Stimulated activated naive CD8-positive, alpha-beta T cell treated with anti-CD3 and anti-CD28 coated beads, Interleukin-15, Interleukin-2, amounts not matched to agents 100 ng/mL and 50 ng/mL, for 24 hours (primary cell): ENCODE data around the gene TCN1.
"Not testable (repeated sequence)": the region's sequence is repeated elsewhere in the genome, so short reads cannot be mapped to it uniquely, and the experiment has no call there.

Experiments
- H3K27ac Mint-ChIP-seq: one replicate; pipeline ENCODE4 v1.8.0; 2021; ENCODE audit warnings: mild to moderate bottlenecking, mixed read lengths
- H3K27me3 Mint-ChIP-seq: one replicate; pipeline ENCODE4 v1.8.0; 2021; ENCODE audit warnings: mixed read lengths
- H3K36me3 Mint-ChIP-seq: one replicate; pipeline ENCODE4 v1.8.0; 2021; ENCODE audit warnings: low read depth, mixed read lengths
- H3K4me1 Mint-ChIP-seq: one replicate; pipeline ENCODE4 v1.8.0; 2021; ENCODE audit warnings: low read depth, mixed read lengths
- H3K4me3 Mint-ChIP-seq: one replicate; pipeline ENCODE4 v1.8.0; 2021; ENCODE audit warnings: mild to moderate bottlenecking, mixed read lengths
- H3K9me3 Mint-ChIP-seq: one replicate; pipeline ENCODE4 v1.8.0; 2021; ENCODE audit warnings: mixed read lengths

TCN1 gene, protein sequence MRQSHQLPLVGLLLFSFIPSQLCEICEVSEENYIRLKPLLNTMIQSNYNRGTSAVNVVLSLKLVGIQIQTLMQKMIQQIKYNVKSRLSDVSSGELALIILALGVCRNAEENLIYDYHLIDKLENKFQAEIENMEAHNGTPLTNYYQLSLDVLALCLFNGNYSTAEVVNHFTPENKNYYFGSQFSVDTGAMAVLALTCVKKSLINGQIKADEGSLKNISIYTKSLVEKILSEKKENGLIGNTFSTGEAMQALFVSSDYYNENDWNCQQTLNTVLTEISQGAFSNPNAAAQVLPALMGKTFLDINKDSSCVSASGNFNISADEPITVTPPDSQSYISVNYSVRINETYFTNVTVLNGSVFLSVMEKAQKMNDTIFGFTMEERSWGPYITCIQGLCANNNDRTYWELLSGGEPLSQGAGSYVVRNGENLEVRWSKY

DNA sequence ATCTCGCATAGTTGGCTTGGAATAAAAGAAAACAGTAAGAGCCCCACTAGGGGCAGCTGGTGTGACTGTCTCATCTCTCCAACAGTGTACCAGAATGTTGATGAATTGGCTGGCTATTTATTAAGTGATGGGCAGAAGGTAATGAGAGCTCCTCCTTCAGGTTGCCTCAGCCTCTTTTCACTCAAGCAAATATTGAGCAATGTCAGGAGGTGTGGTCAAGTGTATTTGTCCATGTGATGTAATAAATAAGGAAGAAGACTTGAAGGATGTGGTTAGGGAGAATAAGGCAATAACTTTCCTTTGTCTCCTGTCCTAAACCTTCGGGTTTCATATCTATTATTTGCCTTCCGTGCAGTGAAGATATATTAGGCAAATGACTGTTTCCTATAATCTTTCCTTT lies at the start of gene TCN1:
TCN1 (minus strand) TSS at position 91 of the 400 bp plus-strand sequence; CDS start at position 74, 17 bp downstream.
- Mint-ChIP-seq H3K4me1 (peaks cover 10% of the 10 kb centered on the region), H3K27ac (no peak within 1 kb of the TSS), H3K27me3 (peaks cover 34% of the 10 kb centered on the region), H3K9me3 (peaks cover 20% of the 10 kb centered on the region), H3K4me3 (no peak within 1 kb of the TSS), H3K36me3 (peaks cover 5% of the 10 kb centered on the region)

DNA sequence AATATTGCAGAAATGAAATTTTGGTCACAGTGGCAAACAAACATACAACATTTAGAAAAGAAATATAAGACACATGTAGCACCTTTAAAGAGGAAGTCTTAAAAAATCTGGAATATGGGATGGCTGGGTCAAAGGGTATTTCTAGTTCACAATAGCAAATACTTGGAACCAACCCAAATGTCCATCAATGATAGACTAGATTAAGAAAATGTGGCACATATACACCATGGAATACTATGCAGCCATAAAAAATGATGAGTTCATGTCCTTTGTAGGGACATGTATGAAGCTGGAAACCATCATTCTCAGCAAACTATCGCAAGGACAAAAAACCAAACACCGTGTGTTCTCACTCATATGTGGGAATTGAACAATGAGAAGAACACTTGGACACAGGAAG lies 37.3 kb upstream of the TCN1 start:
- not testable (repeated sequence) for H3K36me3 Mint-ChIP-seq, H3K4me3 Mint-ChIP-seq, H3K9me3 Mint-ChIP-seq, H3K27me3 Mint-ChIP-seq, H3K4me1 Mint-ChIP-seq, H3K27ac Mint-ChIP-seq

DNA sequence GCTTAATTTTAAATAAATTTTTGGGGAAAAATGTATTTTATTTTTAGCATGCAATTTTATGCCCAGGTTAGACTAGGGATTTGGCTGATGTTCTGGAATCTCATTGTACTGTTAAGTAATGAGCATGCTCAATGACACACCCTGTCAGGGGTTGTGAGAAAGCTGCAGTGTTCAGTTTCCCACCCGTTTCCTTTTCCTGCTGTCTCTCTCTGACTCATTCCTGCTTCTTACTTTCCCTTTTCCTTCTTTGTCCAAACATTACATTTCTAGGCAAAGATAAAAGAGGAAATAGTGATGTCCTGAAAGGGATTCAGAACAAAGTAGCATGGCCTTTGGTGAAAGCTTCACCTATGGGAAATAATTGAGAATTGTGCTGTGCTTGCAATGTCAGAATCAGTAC lies 35.0 kb upstream of the TCN1 start:
- Mint-ChIP-seq H3K27ac (no peak overlapping the region), H3K9me3 (peaks cover 3% of the 10 kb centered on the region), H3K4me3 (no peak overlapping the region), H3K36me3 (no peaks in the 10 kb centered on the region), H3K4me1 (no peaks in the 10 kb centered on the region), H3K27me3 (no peaks in the 10 kb centered on the region)

DNA sequence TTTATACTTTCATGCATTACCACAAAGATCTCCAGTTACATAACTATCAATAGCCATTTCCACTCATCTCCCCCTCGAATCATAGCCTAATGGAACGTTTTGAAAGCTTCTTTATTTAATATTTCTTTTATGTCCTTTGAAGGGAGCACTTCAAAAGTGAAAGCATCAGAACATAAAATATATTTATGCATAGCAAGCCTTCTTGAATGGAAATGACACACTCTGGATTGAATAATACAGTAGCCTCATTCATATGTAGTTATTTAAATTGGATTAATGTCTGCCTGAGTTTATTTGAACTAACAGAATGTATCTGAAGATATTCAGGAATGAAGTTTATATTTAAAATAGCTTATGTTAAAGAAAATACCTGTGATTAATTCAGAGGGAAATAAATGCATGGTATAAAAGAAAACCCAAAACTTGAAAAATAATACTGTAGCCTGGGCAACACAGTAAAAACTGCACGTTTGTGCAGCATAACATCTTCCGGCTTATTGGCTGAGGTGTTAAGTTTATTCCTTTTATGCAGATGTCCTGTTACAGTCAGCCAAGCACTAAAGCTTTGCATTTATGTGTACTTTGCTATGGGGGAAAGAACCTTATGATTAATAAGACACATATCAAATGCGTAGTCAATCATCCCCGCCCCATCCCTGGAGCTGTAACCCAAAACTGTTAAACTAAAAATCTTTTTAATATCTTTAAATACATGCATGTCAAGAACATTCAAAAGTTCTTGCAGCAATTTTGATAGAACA lies 34.3 kb upstream of the TCN1 start:
- Mint-ChIP-seq H3K27me3 (peaks cover 5% of the 10 kb centered on the region), H3K4me3 (no peak overlapping the region), H3K9me3 (peaks cover 3% of the 10 kb centered on the region), H3K36me3 (no peaks in the 10 kb centered on the region), H3K27ac (no peak overlapping the region), H3K4me1 (no peaks in the 10 kb centered on the region)

GRCh38 chr11:59899532-59899931 lies 33.2 kb upstream of the TCN1 start:
- Mint-ChIP-seq H3K4me3 (no peak overlapping the region), H3K27ac (no peak overlapping the region), H3K36me3 (no peaks in the 10 kb centered on the region), H3K4me1 (no peaks in the 10 kb centered on the region), H3K27me3 (peaks cover 13% of the 10 kb centered on the region), H3K9me3 (peaks cover 3% of the 10 kb centered on the region)

DNA sequence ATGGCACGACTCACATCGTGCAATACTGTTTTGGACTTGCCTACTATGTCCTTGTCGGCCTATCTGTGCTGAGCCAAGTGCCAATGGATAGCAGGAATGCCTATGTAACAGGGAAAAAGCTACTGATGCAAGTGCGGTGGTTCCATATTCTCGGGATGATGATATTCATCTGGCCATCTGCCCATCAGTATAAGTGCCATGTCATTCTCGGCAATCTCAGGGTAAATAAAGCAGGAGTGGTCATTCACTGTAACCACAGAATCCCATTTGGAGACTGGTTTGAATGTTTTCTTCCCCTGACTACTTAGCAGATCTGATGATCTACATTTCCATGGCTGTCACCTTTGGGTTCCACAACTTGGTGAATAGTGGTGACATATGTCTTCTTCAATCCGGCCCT lies 32.4 kb upstream of the TCN1 start:
- Mint-ChIP-seq H3K36me3 (no peaks in the 10 kb centered on the region), H3K4me1 (no peaks in the 10 kb centered on the region), H3K27me3 (peaks cover 15% of the 10 kb centered on the region), H3K4me3 (no peak overlapping the region), H3K27ac (no peak overlapping the region), H3K9me3 (peaks cover 3% of the 10 kb centered on the region)

DNA sequence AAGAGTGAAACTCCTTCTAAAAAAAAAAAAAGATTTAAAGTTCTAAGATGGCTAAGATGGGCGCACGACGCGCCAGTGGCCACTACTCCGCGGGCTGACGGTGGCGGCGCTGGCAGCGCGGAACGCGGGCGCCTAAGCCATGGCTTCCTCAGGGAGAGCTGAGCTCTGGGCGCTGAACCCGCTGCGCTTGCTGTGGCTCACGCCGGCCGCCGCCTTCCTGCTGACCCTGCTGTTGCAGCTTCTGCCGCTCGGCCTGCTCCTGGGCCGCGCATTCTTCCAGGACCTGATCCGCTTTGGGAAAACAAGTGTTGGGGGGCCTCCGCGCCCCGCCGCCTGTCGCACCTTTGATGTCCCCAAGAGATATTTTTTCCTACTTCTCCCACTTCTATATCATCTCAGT lies 31.8 kb upstream of the TCN1 start:
- Mint-ChIP-seq H3K36me3 (no peaks in the 10 kb centered on the region), H3K4me3 (no peak overlapping the region), H3K27me3 (peaks cover 19% of the 10 kb centered on the region), H3K4me1 (no peaks in the 10 kb centered on the region), H3K27ac (no peak overlapping the region), H3K9me3 (peaks cover 3% of the 10 kb centered on the region)

GRCh38 chr11:59894616-59895015 lies 28.3 kb upstream of the TCN1 start:
- no peak overlapping the region for H3K4me3 Mint-ChIP-seq
- no peaks in the 10 kb centered on the region for H3K36me3 Mint-ChIP-seq
- peaks cover 14% of the 10 kb centered on the region for H3K9me3 Mint-ChIP-seq
- H3K27ac Mint-ChIP-seq: no peak overlapping the region
- H3K27me3 Mint-ChIP-seq: peaks cover 27% of the 10 kb centered on the region
- no peaks in the 10 kb centered on the region for H3K4me1 Mint-ChIP-seq

- no peaks in the 10 kb centered on the region for H3K4me1 Mint-ChIP-seq
- no peak overlapping the region for H3K27ac Mint-ChIP-seq
- H3K4me3 Mint-ChIP-seq: no peak overlapping the region
- peaks cover 36% of the 10 kb centered on the region for H3K27me3 Mint-ChIP-seq
- peaks cover 27% of the 10 kb centered on the region for H3K9me3 Mint-ChIP-seq
- peaks cover 7% of the 10 kb centered on the region for H3K36me3 Mint-ChIP-seq
Measured at GRCh38 chr11:59891781-59892181, 25.5 kb upstream of the TCN1 start.

- Mint-ChIP-seq H3K9me3 (peaks cover 30% of the 10 kb centered on the region), H3K27me3 (peaks cover 17% of the 10 kb centered on the region)
- not testable (repeated sequence) for H3K4me1 Mint-ChIP-seq, H3K4me3 Mint-ChIP-seq, H3K36me3 Mint-ChIP-seq, H3K27ac Mint-ChIP-seq
Measured at GRCh38 chr11:59887156-59887555, 20.9 kb upstream of the TCN1 start.

- peaks cover 9% of the 10 kb centered on the region for H3K9me3 Mint-ChIP-seq
- no peak overlapping the region for H3K4me3 Mint-ChIP-seq
- H3K4me1 Mint-ChIP-seq: no peaks in the 10 kb centered on the region
- no peak overlapping the region for H3K27ac Mint-ChIP-seq
- no peaks in the 10 kb centered on the region for H3K36me3 Mint-ChIP-seq
- peaks cover 5% of the 10 kb centered on the region for H3K27me3 Mint-ChIP-seq
Measured at GRCh38 chr11:59883597-59883996, 17.3 kb upstream of the TCN1 start.

GRCh38 chr11:59879567-59879966 lies 13.3 kb upstream of the TCN1 start:
- Mint-ChIP-seq H3K4me1 (no peaks in the 10 kb centered on the region), H3K27ac (no peak overlapping the region), H3K36me3 (no peaks in the 10 kb centered on the region), H3K27me3 (peaks cover 11% of the 10 kb centered on the region), H3K9me3 (no peaks in the 10 kb centered on the region), H3K4me3 (no peak overlapping the region)

- Mint-ChIP-seq H3K9me3 (no peaks in the 10 kb centered on the region), H3K27me3 (peaks cover 11% of the 10 kb centered on the region), H3K4me3 (no peak within 1 kb of the TSS), H3K36me3 (no peaks in the 10 kb centered on the region), H3K4me1 (no peaks in the 10 kb centered on the region), H3K27ac (no peak within 1 kb of the TSS)
Measured at GRCh38 chr11:59878575-59878974, 12.3 kb upstream of the TCN1 start, which contains the start of gene OOSP3. Gene OOSP3 (plus strand): TSS chr11:59878782. CDS start chr11:59878809, 27 bp downstream.

GRCh38 chr11:59877784-59878183 lies 11.5 kb upstream of the TCN1 start:
- Mint-ChIP-seq H3K4me3 (no peak overlapping the region), H3K9me3 (no peaks in the 10 kb centered on the region), H3K27ac (no peak overlapping the region), H3K4me1 (no peaks in the 10 kb centered on the region), H3K36me3 (no peaks in the 10 kb centered on the region), H3K27me3 (peaks cover 11% of the 10 kb centered on the region)

DNA sequence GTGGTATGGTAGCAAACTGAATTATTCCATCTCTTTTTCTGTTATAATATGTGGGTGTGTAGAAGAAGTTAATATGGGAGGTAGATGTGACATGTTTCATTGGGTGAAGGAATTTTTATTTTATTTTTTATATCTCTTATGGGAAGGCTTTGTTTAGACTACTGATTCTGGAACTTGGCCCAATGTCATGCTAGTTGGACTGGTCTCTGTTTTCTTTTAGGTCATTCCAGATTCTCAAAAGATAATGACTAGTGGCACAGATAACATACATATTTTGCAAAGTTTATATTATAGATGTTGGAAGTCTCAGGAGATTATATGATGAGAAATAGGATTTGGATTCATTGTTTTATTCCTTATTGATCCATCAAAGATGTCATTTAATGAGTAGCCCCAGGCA lies 11.0 kb upstream of the TCN1 start:
- Mint-ChIP-seq H3K27ac (no peak overlapping the region), H3K27me3 (peaks cover 11% of the 10 kb centered on the region)

More for the DNA sequence above, 11.0 kb upstream of the TCN1 start:
- H3K4me1 Mint-ChIP-seq: no peaks in the 10 kb centered on the region
- no peaks in the 10 kb centered on the region for H3K36me3 Mint-ChIP-seq
- no peaks in the 10 kb centered on the region for H3K9me3 Mint-ChIP-seq
- H3K4me3 Mint-ChIP-seq: no peak overlapping the region
